ENCODE measurements around the gene TESMIN.

DNA sequence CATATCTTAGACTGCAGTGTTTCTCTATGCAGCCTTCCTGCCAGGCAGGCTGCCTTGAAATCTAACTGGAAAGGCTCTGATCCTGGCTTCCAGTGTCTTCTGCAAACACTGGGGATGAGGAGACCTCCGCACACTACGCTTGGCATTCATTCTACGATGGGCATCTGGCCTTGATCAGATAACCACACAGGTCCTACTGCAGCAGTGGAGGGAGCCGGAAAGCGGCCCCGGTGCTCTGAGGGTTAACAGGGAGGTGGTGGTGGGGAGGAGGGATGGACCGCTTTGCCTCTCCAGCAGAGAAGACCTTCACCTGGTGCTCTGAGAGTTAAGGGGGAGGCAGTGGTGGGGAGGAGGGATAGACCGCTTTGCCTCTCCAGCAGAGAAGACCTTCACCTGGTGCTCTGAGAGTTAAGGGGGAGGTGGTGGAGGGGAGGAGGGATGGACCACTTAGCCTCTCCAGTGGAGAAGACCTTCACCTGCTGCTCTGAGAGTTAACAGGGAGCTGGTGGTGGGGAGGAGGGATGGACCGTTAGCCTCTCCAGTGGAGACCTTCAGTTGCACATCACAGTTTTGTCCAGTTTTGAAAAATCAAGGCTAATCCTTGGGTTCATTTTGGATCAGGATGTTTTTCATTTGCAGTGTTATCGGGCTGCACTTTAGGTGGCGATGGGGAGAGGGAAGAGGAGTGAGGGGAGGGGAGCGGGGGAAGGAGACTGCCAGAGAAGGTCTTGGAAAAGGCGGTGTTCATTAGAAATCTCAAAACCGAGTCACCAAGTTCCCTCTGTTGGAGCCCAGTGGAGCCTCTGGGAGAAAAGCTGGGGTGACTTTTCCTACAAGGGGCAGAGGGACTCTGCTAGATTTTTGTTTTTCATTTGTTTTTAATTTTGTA is 61.3 kb downstream of the TESMIN start:
- TF ChIP-seq, protein P1, sequence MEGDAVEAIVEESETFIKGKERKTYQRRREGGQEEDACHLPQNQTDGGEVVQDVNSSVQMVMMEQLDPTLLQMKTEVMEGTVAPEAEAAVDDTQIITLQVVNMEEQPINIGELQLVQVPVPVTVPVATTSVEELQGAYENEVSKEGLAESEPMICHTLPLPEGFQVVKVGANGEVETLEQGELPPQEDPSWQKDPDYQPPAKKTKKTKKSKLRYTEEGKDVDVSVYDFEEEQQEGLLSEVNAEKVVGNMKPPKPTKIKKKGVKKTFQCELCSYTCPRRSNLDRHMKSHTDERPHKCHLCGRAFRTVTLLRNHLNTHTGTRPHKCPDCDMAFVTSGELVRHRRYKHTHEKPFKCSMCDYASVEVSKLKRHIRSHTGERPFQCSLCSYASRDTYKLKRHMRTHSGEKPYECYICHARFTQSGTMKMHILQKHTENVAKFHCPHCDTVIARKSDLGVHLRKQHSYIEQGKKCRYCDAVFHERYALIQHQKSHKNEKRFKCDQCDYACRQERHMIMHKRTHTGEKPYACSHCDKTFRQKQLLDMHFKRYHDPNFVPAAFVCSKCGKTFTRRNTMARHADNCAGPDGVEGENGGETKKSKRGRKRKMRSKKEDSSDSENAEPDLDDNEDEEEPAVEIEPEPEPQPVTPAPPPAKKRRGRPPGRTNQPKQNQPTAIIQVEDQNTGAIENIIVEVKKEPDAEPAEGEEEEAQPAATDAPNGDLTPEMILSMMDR (IDR thresholded peaks at IDR 0.05) = no peak
- TF ChIP-seq POLR2AphosphoS5 (IDR thresholded peaks at IDR 0.05) (no peak), POLR2A (IDR thresholded peaks at IDR 0.05) (no peak)
